Retina (tissue), 1 donor: Measurements from ENCODE around the gene THAP4.

Experiments used
- DNase-seq: peaks from one replicate; pipeline ENCODE4 v3.0.0-alpha.2; 2016

The THAP4 gene

GRCh38 chr2:241637795-241638660, 1.1 kb upstream of the THAP4 start:
- no peak for DNase-seq

DNA sequence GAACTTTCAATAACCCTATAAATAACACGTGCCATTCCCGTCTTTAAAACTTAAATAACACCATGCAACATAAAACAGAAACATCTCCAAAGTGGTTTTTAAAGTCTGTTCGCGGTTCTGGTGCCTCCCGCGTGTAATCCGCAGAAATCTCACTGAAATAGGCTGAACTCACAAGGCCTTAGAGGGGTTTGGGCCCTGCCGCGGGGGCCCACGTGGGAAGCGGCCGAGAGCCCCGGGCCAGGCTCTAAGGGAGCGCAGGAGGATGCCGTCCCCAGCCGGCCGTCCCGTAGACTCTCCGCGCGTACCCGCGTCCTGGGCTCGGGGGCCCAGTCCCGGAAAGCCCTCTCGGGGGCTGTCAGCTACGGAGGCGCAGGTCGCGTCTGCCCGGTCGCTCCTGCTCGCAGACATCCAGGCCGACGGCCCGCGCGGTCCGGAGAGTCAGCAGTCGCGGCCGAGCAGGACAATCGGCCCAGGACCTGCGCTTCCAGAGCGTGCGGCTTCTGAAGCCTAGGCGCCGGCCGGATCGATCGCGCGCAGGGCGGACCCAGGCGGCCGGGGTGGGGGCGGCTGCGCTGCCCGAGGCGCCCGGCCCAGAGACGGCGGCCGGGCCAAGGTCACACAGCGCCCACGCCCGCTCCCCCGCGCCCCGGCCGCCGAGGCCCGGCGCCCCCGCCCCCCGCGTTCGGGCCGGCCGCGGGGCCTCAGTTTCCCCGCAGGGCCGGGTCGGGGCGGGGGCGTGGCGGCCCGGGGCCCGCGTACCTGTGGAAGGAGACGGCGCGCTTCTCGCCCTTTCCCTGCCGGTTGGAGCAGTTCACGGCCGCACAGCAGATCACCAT, 558 bp downstream of the THAP4 start:
- peak; percentile 72 for DNase-seq

DNA sequence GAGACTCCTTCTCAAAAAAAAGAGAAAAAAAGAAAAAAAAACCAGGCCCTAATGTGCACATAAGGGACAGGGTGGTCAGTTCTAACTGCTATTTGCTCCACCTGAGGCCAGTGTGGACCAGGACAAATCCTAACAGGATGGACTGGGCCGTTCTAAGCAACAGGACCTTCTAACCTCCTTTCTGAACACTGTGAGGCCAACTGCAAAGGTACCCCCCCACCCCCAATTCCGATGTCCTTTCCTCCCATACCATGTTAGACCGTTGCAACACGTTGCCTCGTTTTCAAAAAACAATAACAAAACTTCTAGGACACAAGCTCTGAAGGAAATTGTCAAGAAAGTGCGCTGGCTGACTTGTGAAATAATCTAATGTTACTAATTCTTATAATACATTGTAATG, 1.2 kb downstream of the THAP4 start:
- no peak for DNase-seq

GRCh38 chr2:241633561-241633960, 3.4 kb downstream of the THAP4 start:
- DNase-seq = no peak

DNA sequence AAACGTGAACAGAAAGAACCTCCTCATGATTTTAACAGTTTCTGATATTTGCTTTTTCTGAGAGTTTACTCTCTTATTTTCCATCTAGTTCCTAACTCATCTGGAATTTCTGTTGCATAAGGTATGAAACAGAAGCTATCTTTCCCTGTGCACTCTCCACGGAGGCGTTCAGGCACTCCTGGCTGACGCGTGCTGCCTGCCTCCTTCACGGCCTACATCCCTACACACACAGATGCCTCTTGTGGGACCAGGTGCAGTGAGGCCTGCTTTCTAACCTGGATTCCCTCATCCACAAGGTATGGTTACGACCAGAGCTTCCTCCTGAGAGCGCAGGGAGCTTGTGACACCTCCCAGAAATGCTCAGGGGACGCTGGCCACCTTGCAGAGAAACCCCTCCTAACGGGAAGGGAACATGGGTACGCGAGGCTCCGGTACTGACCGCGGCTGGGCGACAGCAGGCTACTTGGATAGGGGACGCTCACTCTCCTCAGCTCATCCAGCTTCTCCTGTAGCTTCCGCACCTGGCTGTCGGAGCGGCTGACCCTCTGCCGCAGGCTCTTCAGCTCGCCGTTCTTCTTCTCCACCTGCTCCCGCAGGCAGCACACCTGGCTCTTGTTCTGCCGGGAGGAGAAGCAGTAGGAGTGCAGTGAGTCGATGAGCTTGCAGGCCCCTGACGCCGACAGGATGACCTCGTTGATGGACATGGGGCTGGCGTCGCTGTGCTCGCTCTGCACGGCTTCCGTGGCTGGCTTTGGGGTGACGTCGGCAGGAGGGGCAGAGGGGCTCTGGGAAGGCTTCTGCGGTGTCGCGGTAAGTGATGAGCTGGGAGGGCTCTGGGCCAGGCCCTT, 4.3 kb downstream of the THAP4 start:
- DNase-seq = no peak

GRCh38 chr2:241629762-241630435, 7.1 kb downstream of the THAP4 start:
- DNase-seq = no peak

DNA sequence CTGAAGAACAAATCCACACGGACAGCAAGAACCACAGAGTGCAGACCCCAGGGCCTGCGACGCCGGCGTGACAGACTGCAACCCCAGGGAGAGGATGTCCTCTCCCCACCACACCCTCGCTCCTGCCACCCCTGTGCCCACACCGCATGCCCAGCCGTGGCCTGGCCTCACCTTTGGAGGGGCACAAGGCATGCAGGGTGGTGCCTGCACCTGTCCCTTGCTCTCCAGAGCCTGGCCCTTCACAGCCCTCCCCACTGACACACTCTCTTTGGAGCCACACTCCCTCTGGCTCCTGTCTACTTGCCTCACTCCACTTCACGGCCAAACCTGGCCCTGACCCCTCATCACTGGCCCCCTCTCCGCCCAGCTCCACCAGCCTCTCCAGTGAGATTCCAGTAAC, 9.3 kb downstream of the THAP4 start:
- DNase-seq = no peak

GRCh38 chr2:241620419-241620769, 16.6 kb downstream of the THAP4 start:
- no peak for DNase-seq

- DNase-seq = no peak
Measured at GRCh38 chr2:241619597-241620418, 17.1 kb downstream of the THAP4 start.

- no peak for DNase-seq
Measured at GRCh38 chr2:241618829-241619228, 18.1 kb downstream of the THAP4 start.

- no peak for DNase-seq
Measured at GRCh38 chr2:241618296-241618805, 18.6 kb downstream of the THAP4 start.

- DNase-seq = peak; percentile 38
Measured at GRCh38 chr2:241617431-241618154, 19.4 kb downstream of the THAP4 start.

- DNase-seq = no peak
Measured at GRCh38 chr2:241616168-241617125, 20.5 kb downstream of the THAP4 start.

- no peak for DNase-seq
Measured at GRCh38 chr2:241615522-241616052, 21.4 kb downstream of the THAP4 start.

GRCh38 chr2:241615041-241615440, 21.9 kb downstream of the THAP4 start:
- DNase-seq = no peak

DNA sequence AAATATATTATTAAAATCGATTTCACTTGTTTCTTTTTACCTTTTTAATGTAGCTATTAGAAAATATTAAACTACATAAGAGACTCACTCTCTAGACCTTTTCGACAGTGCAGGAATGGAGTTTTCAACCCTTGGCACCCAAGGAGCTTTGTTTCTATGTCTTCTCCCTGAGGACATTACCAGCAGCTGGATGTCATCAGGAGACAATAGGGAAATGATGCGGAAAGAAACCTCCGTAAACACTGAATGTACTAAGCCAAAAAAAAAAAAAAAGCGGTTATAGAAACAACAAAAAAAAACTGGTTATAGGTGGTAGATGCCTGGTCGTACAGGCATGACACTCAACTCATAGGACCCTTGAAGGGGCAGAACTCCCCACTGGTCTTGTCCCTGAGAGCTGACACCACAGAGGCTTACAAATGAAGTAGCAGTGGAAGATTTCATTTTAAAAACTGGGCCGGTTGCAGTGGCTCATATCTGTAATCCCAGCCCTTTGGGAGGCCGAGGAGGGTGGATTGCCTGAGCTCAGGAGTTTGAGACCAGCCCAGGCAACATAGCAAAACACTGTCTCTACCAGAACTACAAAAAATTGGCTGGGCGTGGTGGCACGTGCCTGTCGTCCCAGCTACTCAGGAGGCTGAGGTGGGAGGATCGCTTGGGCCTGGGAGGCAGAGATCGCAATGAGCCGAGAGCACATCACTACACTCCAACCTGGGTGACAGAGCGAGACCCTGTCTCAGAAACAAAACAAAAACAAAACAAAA, 23.8 kb downstream of the THAP4 start:
- peak; percentile 43 for DNase-seq

- no peak for DNase-seq
Measured at GRCh38 chr2:241612156-241613016, 24.6 kb downstream of the THAP4 start.
